OCI-LY7 (cell line): ENCODE results near the gene LSAMP. TPM values are rescaled to one million over a fixed set of nuclear protein-coding genes. Genes with fewer than 3 reads are reported as not detected.

ENCODE experiments used
- BruUV-seq: library from RNA; stranded (reverse); fragments of 400-500 nt; replicated peaks from 2 replicates; lab custom pipeline; 2021; lab: Mats Ljungman, UMichigan
- CTCF ChIA-PET: fragments of 300-600 bp; sonication (Branson Sonifier 250); formaldehyde crosslinking; loops from one replicate; lab custom pipeline; 2022; ENCODE audit warnings: antibody characterized with exemption; ENCODE audit not compliant: unreplicated experiment; lab: Charles Lee
- POLR2A ChIA-PET: fragments of 300-600 bp; sonication (Branson Sonifier 250); formaldehyde crosslinking; loops from one replicate; lab custom pipeline; 2022; ENCODE audit warnings: antibody characterized with exemption; lab: Charles Lee
- DNase-seq: peaks from one replicate; pipeline ENCODE4 v3.0.0-alpha.2; 2015; ENCODE audit warnings: low spot score
- H2AFZ ChIP-seq: fragments of 200-600 bp; sonication (generic), shearing (Covaris generic); 2 replicates; pipeline ENCODE4 v1.6.1; 2014; ENCODE audit warnings: mild to moderate bottlenecking, antibody characterized with exemption, low read length, moderate library complexity
- H3K27ac ChIP-seq: fragments of 200-600 bp; sonication (generic); 2 replicates; pipeline ENCODE4 v1.5.1; 2014; ENCODE audit warnings: mixed run types, low read depth, mild to moderate bottlenecking, moderate library complexity, low read length, inconsistent platforms; ENCODE audit not compliant: poor library complexity, severe bottlenecking
- H3K36me3 ChIP-seq: fragments of 200-600 bp; sonication (generic); 2 replicates; pipeline ENCODE4 v1.6.1; 2014; ENCODE audit warnings: mild to moderate bottlenecking, antibody characterized with exemption, low read length, moderate library complexity, mixed read lengths; ENCODE audit not compliant: insufficient read depth
- H3K4me1 ChIP-seq: fragments of 200-600 bp; sonication (generic); 2 replicates; pipeline ENCODE4 v1.5.1; 2014; ENCODE audit warnings: mild to moderate bottlenecking, low read length; ENCODE audit not compliant: insufficient read depth, poor library complexity, severe bottlenecking
- H3K4me2 ChIP-seq: fragments of 200-600 bp; sonication (generic); 2 replicates; pipeline ENCODE4 v1.6.1; 2014; ENCODE audit warnings: mild to moderate bottlenecking, low read length
- H3K4me3 ChIP-seq: fragments of 200-600 bp; sonication (generic); 2 replicates; pipeline ENCODE4 v1.5.1; 2014; ENCODE audit warnings: mild to moderate bottlenecking, low read depth, low read length; ENCODE audit not compliant: poor library complexity, severe bottlenecking
- H3K79me2 ChIP-seq: fragments of 200-600 bp; sonication (generic); 2 replicates; pipeline ENCODE4 v1.6.1; 2016; ENCODE audit warnings: low read depth, mild to moderate bottlenecking, low read length, moderate library complexity, mixed read lengths; ENCODE audit not compliant: insufficient read depth
- H3K9me2 ChIP-seq: fragments of 200-600 bp; sonication (generic); 2 replicates; pipeline ENCODE4 v1.6.1; 2016; ENCODE audit warnings: mild to moderate bottlenecking, low read length, mixed read lengths; ENCODE audit not compliant: insufficient read depth
- H3K9me3 ChIP-seq: fragments of 200-600 bp; sonication (generic); 2 replicates; pipeline ENCODE4 v1.6.1; 2014; ENCODE audit warnings: mild to moderate bottlenecking, mixed run types, low read length, mixed read lengths
- H4K20me1 ChIP-seq: fragments of 200-600 bp; sonication (generic); 2 replicates; pipeline ENCODE4 v1.6.1; 2014; ENCODE audit warnings: mild to moderate bottlenecking, antibody characterized with exemption, low read length, moderate library complexity, mixed read lengths; ENCODE audit not compliant: insufficient read depth
- CTCF ChIP-seq: fragments of 200-600 bp; sonication (generic); conservative IDR thresholded peaks from 2 replicates; pipeline ENCODE4 v1.5.1; 2014; ENCODE audit warnings: mild to moderate bottlenecking, antibody characterized with exemption, low read length, moderate library complexity, mixed read lengths
- EZH2phosphoT487 ChIP-seq: fragments of 200-600 bp; sonication (generic); IDR thresholded peaks from 2 replicates; pipeline ENCODE4 v1.6.1; 2018; ENCODE audit warnings: low read depth, borderline replicate concordance, mild to moderate bottlenecking, mixed run types, antibody characterized with exemption, low read length, moderate library complexity, mixed read lengths
- intact Hi-C: fragments of 100-400 bp; cut with micrococcal nuclease; formaldehyde crosslinking; loops from one replicate; pipeline ENCODE4 v1.10.0; 2022; ENCODE audit not compliant: unreplicated experiment
- total RNA-seq, 2 experiments: library from RNA; depleted of rRNA in 1 of 2; stranded (reverse); fragments of >200 nt in 1 of 2; shearing (Covaris generic) in 1 of 2; gene quantifications; 2 replicates each; pipeline ENCODE4 v1.2.3, GENCODE V29; 2014 to 2022

Gene LSAMP
- total RNA-seq, 2 experiments from 2014 or later = 1.4 TPM; not detected in 1

DNA sequence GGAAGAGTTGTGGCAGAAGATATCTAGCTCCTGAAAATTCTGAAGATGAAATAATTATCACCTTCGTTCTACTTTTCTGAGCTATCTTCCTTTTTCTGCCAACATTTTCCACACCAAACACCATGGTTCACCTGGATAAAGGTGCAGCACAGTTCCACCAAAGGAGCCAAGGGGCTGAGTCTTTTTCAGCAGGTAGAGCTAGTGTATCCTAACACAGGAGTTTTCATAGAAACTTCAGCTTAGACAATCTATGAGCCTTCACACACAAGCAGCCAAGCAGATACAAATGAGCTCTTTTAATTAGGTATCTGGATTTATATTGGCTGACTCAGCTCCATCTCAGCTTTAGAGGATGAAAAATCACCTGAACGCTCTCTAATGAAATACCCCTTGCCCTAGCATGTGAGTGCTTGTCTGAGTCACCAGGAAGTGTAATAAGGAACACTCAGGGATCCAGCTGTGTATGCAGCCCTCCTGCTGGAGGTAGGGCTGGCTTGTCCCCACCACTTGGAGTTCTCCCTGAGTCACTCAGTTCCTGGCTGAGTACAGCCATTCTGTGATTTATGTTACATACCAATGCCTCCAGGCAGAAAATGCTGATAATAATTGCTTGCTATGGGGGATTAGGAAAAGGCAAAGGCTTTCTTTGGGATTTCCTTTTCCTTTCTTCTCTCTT is 385.7 kb downstream of the LSAMP start:
- Histone ChIP-seq H3K36me3 (no peaks in the 10 kb centered on the region), H4K20me1 (no peaks in the 10 kb centered on the region), H3K4me1 (no peaks in the 10 kb centered on the region), H3K4me2 (no peak overlapping the region), H3K79me2 (no peaks in the 10 kb centered on the region), H2AFZ (no peak overlapping the region), H3K4me3 (no peak overlapping the region), H3K9me2 (no peaks in the 10 kb centered on the region), H3K27ac (no peak overlapping the region), H3K9me3 (no peaks in the 10 kb centered on the region)
- DNase-seq = no peak
- TF ChIP-seq EZH2phosphoT487 (no peak), CTCF (no peak)
- BruUV-seq = no TSS peak
- intact Hi-C loops = no loop called here
- CTCF ChIA-PET = no interaction called here
- POLR2A ChIA-PET = interaction anchor here (0.5 to 0.7 kb wide), 3 partner anchors 23 to 953 kb away, joined by 3 to 4 read pairs (median 4); no protein-coding TSS in a partner anchor

- Histone ChIP-seq H3K4me1 (no peaks in the 10 kb centered on the region), H3K9me3 (no peaks in the 10 kb centered on the region), H3K27ac (no peak overlapping the region), H3K79me2 (no peaks in the 10 kb centered on the region), H3K4me2 (no peak overlapping the region), H3K4me3 (no peak overlapping the region), H2AFZ (no peak overlapping the region), H3K36me3 (no peaks in the 10 kb centered on the region), H3K9me2 (no peaks in the 10 kb centered on the region), H4K20me1 (no peaks in the 10 kb centered on the region)
- POLR2A ChIA-PET = interaction anchor here (0.7 kb wide), 1 partner anchor 23 kb away, joined by 4 read pairs; no protein-coding TSS in a partner anchor
- intact Hi-C loops = no loop called here
- DNase-seq = no peak
- no TSS peak for BruUV-seq
- CTCF ChIA-PET = no interaction called here
- TF ChIP-seq CTCF = no peak
- no peak for TF ChIP-seq EZH2phosphoT487
These were observed 386.4 kb downstream of the LSAMP start for GRCh38 chr3:116058844-116059243.

DNA sequence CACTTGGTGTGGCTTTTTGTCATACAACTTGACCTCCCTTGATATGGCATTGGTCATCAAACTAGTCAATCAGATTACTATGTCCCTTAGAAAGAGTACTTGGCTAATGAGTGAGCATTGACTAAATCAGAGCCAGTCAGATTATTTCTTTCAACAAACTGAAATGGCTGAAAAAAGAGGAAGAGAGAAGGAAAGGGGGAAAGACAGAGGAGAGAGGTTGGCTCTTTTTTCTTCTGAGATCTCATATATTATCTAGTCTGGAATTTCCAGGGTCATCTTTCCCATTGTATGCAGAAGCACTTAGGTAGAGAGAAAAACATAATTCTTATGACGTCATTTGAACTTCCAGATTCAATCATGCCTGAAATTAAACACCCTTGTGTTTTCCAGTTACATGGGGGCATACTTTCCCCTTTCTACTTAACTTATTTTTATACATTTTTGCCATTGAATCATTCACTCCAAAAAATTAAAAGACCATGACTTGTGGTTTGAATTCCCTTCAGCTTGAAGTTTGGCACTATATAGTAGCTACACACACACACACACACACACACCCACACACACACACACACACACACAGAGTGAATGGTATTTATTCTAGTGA is 387.8 kb downstream of the LSAMP start:
- no peaks in the 10 kb centered on the region for H4K20me1 ChIP-seq
- no peaks in the 10 kb centered on the region for H3K79me2 ChIP-seq
- H3K36me3 ChIP-seq = no peaks in the 10 kb centered on the region
- no peaks in the 10 kb centered on the region for H3K9me3 ChIP-seq
- CTCF ChIA-PET = no interaction called here
- POLR2A ChIA-PET = interaction anchor here (0.7 to 1.0 kb wide), 2 partner anchors 40 to 173 kb away, joined by 3 read pairs; no protein-coding TSS in a partner anchor
- no peaks in the 10 kb centered on the region for H3K9me2 ChIP-seq
- H2AFZ ChIP-seq = no peak overlapping the region
- H3K27ac ChIP-seq = no peak overlapping the region
- H3K4me2 ChIP-seq = no peak overlapping the region
- TF ChIP-seq CTCF = no peak
- no peaks in the 10 kb centered on the region for H3K4me1 ChIP-seq
- no TSS peak for BruUV-seq
- DNase-seq = no peak
- intact Hi-C loops = no loop called here
- no peak overlapping the region for H3K4me3 ChIP-seq
